ENCODE results near the gene CDK5R1. TPM values are rescaled to one million over a fixed set of nuclear protein-coding genes. Genes with fewer than 3 reads are reported as not detected.

Gene CDK5R1
- total RNA-seq, 1 experiment from 2014 or later, result 9.9 TPM

- TF ChIP-seq ZNF396 (CRISPR knock-in tag; IDR thresholded peaks at IDR 0.05; ENCODE audit: borderline replicate concordance) (no peak), HMGA2 (CRISPR knock-in tag; IDR thresholded peaks at IDR 0.05) (no peak), CBFB (CRISPR knock-in tag; IDR thresholded peaks at IDR 0.05; ENCODE audit: low read depth) (no peak), JUN (CRISPR knock-in tag; IDR thresholded peaks at IDR 0.05) (no peak), FOXJ3 (CRISPR knock-in tag; IDR thresholded peaks at IDR 0.05; ENCODE audit: borderline replicate concordance) (no peak), ZNF425 (CRISPR knock-in tag; conservative IDR thresholded peaks at IDR 0.05) (no peak), STAT6 (CRISPR knock-in tag; conservative IDR thresholded peaks at IDR 0.05; ENCODE audit: low read depth) (no peak), ZNF671 (CRISPR knock-in tag; IDR thresholded peaks at IDR 0.05) (no peak)
- TF ChIP-seq, protein P1, sequence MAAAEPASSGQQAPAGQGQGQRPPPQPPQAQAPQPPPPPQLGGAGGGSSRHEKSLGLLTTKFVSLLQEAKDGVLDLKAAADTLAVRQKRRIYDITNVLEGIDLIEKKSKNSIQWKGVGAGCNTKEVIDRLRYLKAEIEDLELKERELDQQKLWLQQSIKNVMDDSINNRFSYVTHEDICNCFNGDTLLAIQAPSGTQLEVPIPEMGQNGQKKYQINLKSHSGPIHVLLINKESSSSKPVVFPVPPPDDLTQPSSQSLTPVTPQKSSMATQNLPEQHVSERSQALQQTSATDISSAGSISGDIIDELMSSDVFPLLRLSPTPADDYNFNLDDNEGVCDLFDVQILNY (CRISPR knock-in tag; IDR thresholded peaks at IDR 0.05), result no peak
- TF ChIP-seq, protein P2, sequence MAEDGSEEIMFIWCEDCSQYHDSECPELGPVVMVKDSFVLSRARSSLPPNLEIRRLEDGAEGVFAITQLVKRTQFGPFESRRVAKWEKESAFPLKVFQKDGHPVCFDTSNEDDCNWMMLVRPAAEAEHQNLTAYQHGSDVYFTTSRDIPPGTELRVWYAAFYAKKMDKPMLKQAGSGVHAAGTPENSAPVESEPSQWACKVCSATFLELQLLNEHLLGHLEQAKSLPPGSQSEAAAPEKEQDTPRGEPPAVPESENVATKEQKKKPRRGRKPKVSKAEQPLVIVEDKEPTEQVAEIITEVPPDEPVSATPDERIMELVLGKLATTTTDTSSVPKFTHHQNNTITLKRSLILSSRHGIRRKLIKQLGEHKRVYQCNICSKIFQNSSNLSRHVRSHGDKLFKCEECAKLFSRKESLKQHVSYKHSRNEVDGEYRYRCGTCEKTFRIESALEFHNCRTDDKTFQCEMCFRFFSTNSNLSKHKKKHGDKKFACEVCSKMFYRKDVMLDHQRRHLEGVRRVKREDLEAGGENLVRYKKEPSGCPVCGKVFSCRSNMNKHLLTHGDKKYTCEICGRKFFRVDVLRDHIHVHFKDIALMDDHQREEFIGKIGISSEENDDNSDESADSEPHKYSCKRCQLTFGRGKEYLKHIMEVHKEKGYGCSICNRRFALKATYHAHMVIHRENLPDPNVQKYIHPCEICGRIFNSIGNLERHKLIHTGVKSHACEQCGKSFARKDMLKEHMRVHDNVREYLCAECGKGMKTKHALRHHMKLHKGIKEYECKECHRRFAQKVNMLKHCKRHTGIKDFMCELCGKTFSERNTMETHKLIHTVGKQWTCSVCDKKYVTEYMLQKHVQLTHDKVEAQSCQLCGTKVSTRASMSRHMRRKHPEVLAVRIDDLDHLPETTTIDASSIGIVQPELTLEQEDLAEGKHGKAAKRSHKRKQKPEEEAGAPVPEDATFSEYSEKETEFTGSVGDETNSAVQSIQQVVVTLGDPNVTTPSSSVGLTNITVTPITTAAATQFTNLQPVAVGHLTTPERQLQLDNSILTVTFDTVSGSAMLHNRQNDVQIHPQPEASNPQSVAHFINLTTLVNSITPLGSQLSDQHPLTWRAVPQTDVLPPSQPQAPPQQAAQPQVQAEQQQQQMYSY (CRISPR knock-in tag; IDR thresholded peaks at IDR 0.05), result no peak
- ATAC-seq (no peak), DNase-seq (ENCODE audit: low spot score) (no peak)
- H3K27ac Mint-ChIP-seq, result no peak overlapping the region
- CTCF ChIA-PET, result no interaction called here
- H3K4me3 Mint-ChIP-seq, result no peak overlapping the region
- H3K4me1 Mint-ChIP-seq, result no peaks in the 10 kb centered on the region
- H3K36me3 Mint-ChIP-seq, result no peaks in the 10 kb centered on the region
- POLR2A ChIA-PET, result interaction anchor here (0.6 kb wide), 1 partner anchor 42 kb away, joined by 3 read pairs; no protein-coding TSS in a partner anchor
- H3K27me3 Mint-ChIP-seq (ENCODE audit: low read depth), result peaks cover 4% of the 10 kb centered on the region; the same call in 1 of the 2 replicates
- H3K9me3 Mint-ChIP-seq, result no peaks in the 10 kb centered on the region
Measured at GRCh38 chr17:32529604-32530003, 42.8 kb downstream of the CDK5R1 start.

DNA sequence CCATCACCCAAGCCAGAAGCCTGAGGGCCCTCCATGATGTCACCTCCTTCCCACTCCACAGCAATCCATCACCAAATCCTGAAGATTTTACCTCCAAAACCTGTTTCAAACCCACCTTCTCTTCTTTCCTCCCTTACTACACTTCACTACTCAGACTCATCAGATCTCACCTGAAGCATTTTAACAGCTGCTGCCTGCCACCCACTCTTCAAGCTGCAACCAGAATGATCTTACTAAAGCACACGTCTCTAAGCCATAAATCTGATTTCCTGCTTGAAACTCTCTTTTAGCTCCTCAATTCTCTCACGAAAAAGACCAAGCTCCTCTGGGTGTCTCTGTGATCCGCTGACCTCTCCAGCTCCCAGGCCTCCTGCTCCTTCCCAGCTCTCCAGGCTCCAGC lies 46.5 kb downstream of the CDK5R1 start:
- no peaks in the 10 kb centered on the region for H3K27me3 Mint-ChIP-seq (ENCODE audit: low read depth)
- CTCF ChIA-PET, result no interaction called here
- no peak for DNase-seq (ENCODE audit: low spot score)
- H3K27ac Mint-ChIP-seq, result peak overlapping the region; percentile 1; the same call in 1 of the 2 replicates
- no peaks in the 10 kb centered on the region for H3K36me3 Mint-ChIP-seq
- no peak for ATAC-seq
- POLR2A ChIA-PET, result no interaction called here
- H3K4me1 Mint-ChIP-seq, result 0 out of 2 replicates have a peak, but pooled peaks cover 3% of the 10 kb centered on the region
- no peak overlapping the region for H3K4me3 Mint-ChIP-seq
- H3K9me3 Mint-ChIP-seq, result no peaks in the 10 kb centered on the region
- TF ChIP-seq AR (CRISPR knock-in tag; IDR thresholded peaks at IDR 0.05) (no peak), GABPB1 (CRISPR knock-in tag; IDR thresholded peaks at IDR 0.05) (no peak), TCF7 (CRISPR knock-in tag; IDR thresholded peaks at IDR 0.05; ENCODE audit: low read depth) (no peak), TEAD1 (CRISPR knock-in tag; IDR thresholded peaks at IDR 0.05) (no peak), MAX (CRISPR knock-in tag; IDR thresholded peaks at IDR 0.05) (no peak), ELF4 (CRISPR knock-in tag; IDR thresholded peaks at IDR 0.05; ENCODE audit: low read depth) (no peak), NR1H2 (CRISPR knock-in tag; IDR thresholded peaks at IDR 0.05) (no peak), JUN (CRISPR knock-in tag; IDR thresholded peaks at IDR 0.05) (no peak)
- TF ChIP-seq, protein P3, sequence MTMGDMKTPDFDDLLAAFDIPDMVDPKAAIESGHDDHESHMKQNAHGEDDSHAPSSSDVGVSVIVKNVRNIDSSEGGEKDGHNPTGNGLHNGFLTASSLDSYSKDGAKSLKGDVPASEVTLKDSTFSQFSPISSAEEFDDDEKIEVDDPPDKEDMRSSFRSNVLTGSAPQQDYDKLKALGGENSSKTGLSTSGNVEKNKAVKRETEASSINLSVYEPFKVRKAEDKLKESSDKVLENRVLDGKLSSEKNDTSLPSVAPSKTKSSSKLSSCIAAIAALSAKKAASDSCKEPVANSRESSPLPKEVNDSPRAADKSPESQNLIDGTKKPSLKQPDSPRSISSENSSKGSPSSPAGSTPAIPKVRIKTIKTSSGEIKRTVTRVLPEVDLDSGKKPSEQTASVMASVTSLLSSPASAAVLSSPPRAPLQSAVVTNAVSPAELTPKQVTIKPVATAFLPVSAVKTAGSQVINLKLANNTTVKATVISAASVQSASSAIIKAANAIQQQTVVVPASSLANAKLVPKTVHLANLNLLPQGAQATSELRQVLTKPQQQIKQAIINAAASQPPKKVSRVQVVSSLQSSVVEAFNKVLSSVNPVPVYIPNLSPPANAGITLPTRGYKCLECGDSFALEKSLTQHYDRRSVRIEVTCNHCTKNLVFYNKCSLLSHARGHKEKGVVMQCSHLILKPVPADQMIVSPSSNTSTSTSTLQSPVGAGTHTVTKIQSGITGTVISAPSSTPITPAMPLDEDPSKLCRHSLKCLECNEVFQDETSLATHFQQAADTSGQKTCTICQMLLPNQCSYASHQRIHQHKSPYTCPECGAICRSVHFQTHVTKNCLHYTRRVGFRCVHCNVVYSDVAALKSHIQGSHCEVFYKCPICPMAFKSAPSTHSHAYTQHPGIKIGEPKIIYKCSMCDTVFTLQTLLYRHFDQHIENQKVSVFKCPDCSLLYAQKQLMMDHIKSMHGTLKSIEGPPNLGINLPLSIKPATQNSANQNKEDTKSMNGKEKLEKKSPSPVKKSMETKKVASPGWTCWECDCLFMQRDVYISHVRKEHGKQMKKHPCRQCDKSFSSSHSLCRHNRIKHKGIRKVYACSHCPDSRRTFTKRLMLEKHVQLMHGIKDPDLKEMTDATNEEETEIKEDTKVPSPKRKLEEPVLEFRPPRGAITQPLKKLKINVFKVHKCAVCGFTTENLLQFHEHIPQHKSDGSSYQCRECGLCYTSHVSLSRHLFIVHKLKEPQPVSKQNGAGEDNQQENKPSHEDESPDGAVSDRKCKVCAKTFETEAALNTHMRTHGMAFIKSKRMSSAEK (CRISPR knock-in tag; IDR thresholded peaks at IDR 0.05; ENCODE audit: borderline replicate concordance), result no peak
